ENCODE results near the gene ABCA13. TPM values are rescaled to one million over a fixed set of nuclear protein-coding genes. Genes with fewer than 3 reads are reported as not detected.

The ABCA13 gene
- total RNA-seq, 1 donor from 2014 or later = 0.12 TPM

DNA sequence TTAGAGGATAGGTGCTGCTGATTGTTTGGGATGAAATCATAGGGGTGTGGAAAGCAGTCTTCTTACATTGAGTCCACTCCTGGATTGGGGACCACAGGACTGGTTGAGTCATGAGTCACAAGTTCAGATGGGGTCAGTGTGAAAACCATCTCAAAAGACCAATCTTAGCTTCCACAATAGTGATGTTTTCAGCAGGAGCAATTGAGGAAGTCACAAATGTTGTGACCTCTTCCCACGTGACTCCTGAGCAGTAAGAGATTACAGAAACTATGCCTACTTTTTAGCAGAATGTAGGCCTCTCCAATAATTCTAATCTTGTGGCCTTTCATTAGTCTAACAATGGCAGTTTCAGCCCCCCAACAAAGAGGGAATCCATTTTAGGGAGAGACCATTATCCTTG is 496.1 kb downstream of the ABCA13 start:
- TF ChIP-seq, protein P1, sequence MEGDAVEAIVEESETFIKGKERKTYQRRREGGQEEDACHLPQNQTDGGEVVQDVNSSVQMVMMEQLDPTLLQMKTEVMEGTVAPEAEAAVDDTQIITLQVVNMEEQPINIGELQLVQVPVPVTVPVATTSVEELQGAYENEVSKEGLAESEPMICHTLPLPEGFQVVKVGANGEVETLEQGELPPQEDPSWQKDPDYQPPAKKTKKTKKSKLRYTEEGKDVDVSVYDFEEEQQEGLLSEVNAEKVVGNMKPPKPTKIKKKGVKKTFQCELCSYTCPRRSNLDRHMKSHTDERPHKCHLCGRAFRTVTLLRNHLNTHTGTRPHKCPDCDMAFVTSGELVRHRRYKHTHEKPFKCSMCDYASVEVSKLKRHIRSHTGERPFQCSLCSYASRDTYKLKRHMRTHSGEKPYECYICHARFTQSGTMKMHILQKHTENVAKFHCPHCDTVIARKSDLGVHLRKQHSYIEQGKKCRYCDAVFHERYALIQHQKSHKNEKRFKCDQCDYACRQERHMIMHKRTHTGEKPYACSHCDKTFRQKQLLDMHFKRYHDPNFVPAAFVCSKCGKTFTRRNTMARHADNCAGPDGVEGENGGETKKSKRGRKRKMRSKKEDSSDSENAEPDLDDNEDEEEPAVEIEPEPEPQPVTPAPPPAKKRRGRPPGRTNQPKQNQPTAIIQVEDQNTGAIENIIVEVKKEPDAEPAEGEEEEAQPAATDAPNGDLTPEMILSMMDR (IDR thresholded peaks at IDR 0.05; ENCODE audit: unreplicated experiment) = no peak
- Mint-ChIP-seq H3K4me3 (ENCODE audit: low read depth) (no peak overlapping the region), H3K9me3 (ENCODE audit: low read depth) (no peaks in the 10 kb centered on the region), H3K4me1 (ENCODE audit: low read depth) (no peaks in the 10 kb centered on the region), H3K27ac (no peak overlapping the region), H3K27me3 (no peaks in the 10 kb centered on the region), H3K36me3 (ENCODE audit: insufficient read depth) (no peaks in the 10 kb centered on the region)
- DNase-seq (ENCODE audit: low spot score, unreplicated experiment) = no peak

GRCh38 chr7:48671656-48672055 is 500.4 kb downstream of the ABCA13 start:
- no peak for DNase-seq (ENCODE audit: low spot score, unreplicated experiment)
- no peaks in the 10 kb centered on the region for H3K36me3 Mint-ChIP-seq (ENCODE audit: insufficient read depth)
- no peak overlapping the region for H3K4me3 Mint-ChIP-seq (ENCODE audit: low read depth)
- TF ChIP-seq, protein P1 (IDR thresholded peaks at IDR 0.05; ENCODE audit: unreplicated experiment) = no peak
- H3K27ac Mint-ChIP-seq = no peak overlapping the region
- H3K4me1 Mint-ChIP-seq (ENCODE audit: low read depth) = no peaks in the 10 kb centered on the region
- H3K27me3 Mint-ChIP-seq = no peaks in the 10 kb centered on the region
- H3K9me3 Mint-ChIP-seq (ENCODE audit: low read depth) = peaks cover 14% of the 10 kb centered on the region

DNA sequence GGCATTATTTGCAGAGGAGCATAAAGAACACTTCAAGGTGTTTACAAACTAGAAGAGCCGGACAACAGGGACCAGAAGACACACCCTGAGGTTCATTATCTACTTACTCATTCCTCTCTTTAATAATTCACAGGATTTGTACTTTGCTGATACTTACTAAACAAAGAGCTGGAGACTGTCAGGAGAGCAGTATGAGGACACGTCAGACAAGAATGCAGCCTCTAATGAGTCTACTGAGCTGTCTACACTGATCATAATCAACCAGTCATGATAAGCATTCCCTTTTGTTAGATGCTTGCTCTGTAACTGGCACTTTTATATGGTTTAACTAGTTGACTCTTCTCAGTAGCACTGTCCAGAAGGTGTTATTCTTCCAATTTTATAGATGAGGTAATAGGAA is 509.7 kb downstream of the ABCA13 start:
- no peak overlapping the region for H3K4me3 Mint-ChIP-seq (ENCODE audit: low read depth)
- peaks cover under 1% of the 10 kb centered on the region for H3K9me3 Mint-ChIP-seq (ENCODE audit: low read depth)
- peaks cover 4% of the 10 kb centered on the region for H3K4me1 Mint-ChIP-seq (ENCODE audit: low read depth)
- TF ChIP-seq, protein P1 (IDR thresholded peaks at IDR 0.05; ENCODE audit: unreplicated experiment) = no peak
- H3K36me3 Mint-ChIP-seq (ENCODE audit: insufficient read depth) = no peaks in the 10 kb centered on the region
- DNase-seq (ENCODE audit: low spot score, unreplicated experiment) = no peak
- no peak overlapping the region for H3K27ac Mint-ChIP-seq
- no peaks in the 10 kb centered on the region for H3K27me3 Mint-ChIP-seq

DNA sequence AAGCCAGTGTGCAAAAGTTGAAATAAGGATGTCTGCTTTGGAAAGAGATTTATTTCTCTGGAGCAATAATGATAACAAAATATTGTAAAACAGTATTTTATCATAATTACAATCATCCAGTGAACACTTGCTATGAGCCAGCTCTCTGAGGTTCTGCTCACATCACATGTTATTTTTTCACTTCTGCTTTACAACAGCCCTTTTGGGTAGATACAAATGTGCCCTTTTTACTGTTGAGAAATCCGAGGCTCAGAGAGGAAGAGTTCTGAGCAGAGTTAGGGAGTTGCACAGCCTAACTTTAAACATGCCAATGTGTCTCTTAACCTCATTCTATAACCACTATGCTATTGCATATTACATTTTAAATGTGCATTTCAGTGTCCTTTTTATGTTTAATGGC is 520.5 kb downstream of the ABCA13 start:
- H3K4me3 Mint-ChIP-seq (ENCODE audit: low read depth) = no peak overlapping the region
- DNase-seq (ENCODE audit: low spot score, unreplicated experiment) = no peak
- H3K4me1 Mint-ChIP-seq (ENCODE audit: low read depth) = no peaks in the 10 kb centered on the region
- H3K27ac Mint-ChIP-seq = no peak overlapping the region
- H3K9me3 Mint-ChIP-seq (ENCODE audit: low read depth) = no peaks in the 10 kb centered on the region
- TF ChIP-seq, protein P1 (IDR thresholded peaks at IDR 0.05; ENCODE audit: unreplicated experiment) = no peak
- H3K36me3 Mint-ChIP-seq (ENCODE audit: insufficient read depth) = no peaks in the 10 kb centered on the region
- H3K27me3 Mint-ChIP-seq = no peaks in the 10 kb centered on the region

Other genes starting within 250 kb of the ABCA13 start
- 0.67 and 0.89 TPM in 2 replicates for gene PKD1L1, start 223.0 kb upstream of the ABCA13 start, total RNA-seq
- 45.1 and 50.0 TPM in 2 replicates for gene HUS1, start 191.8 kb upstream of the ABCA13 start, total RNA-seq
- not detected in 2 replicates for gene SUN3, start 142.4 kb upstream of the ABCA13 start, total RNA-seq
- gene C7orf57, start 135.9 kb upstream of the ABCA13 start, total RNA-seq = not detected in 2 replicates
- gene UPP1, start 82.2 kb upstream of the ABCA13 start, total RNA-seq = 10.6 and 15.2 TPM in 2 replicates